RWPE2 (cell line): ENCODE measurements around the gene HYAL1.

Source experiments
- ATAC-seq: fragments of 200-7000 bp; cut with Tn5 transposase; 3 replicates; pipeline ENCODE4 v1.9.1; 2021; ENCODE audit warnings: low read depth
- DNase-seq: peaks from one replicate; pipeline ENCODE4 v3.0.0-alpha.2; 2020; ENCODE audit warnings: low spot score
- H3K27ac ChIP-seq: fragments of 450-650 bp; 2 replicates; pipeline ENCODE4 v1.5.1; 2017; ENCODE audit warnings: mild to moderate bottlenecking; ENCODE audit not compliant: poor library complexity, severe bottlenecking
- H3K27me3 ChIP-seq: fragments of 250-450 bp; sonication (Bioruptor Pico); 2 replicates; pipeline ENCODE4 v1.5.1; 2021; ENCODE audit warnings: mild to moderate bottlenecking, moderate library complexity; ENCODE audit not compliant: insufficient read depth, poor library complexity, severe bottlenecking
- H3K36me3 ChIP-seq: fragments of 250-450 bp; sonication (Bioruptor Pico); 2 replicates; pipeline ENCODE4 v1.5.1; 2020; ENCODE audit warnings: low read depth, mild to moderate bottlenecking, moderate library complexity
- H3K4me1 ChIP-seq: fragments of 250-450 bp; sonication (Bioruptor Pico); 2 replicates; pipeline ENCODE4 v1.5.1; 2021; ENCODE audit warnings: mild to moderate bottlenecking, moderate library complexity; ENCODE audit not compliant: insufficient read depth, poor library complexity, severe bottlenecking
- H3K4me3 ChIP-seq: fragments of 250-450 bp; sonication (Bioruptor Pico); 2 replicates; pipeline ENCODE4 v1.5.1; 2021; ENCODE audit warnings: mild to moderate bottlenecking, moderate library complexity; ENCODE audit not compliant: severe bottlenecking
- H3K9me3 ChIP-seq: fragments of 250-450 bp; sonication (Bioruptor Pico); 2 replicates; pipeline ENCODE4 v1.5.1; 2021; ENCODE audit warnings: mild to moderate bottlenecking, moderate library complexity; ENCODE audit not compliant: severe bottlenecking
- CTCF ChIP-seq: fragments of 450-650 bp; IDR thresholded peaks from one replicate; pipeline ENCODE4 v1.5.1; 2017; ENCODE audit warnings: mild to moderate bottlenecking, moderate library complexity; ENCODE audit not compliant: poor library complexity, severe bottlenecking

The HYAL1 gene

GRCh38 chr3:50350213-50350526 lies 46.8 kb upstream of the HYAL1 start:
- peak overlapping the region; percentile 53 for H3K27ac ChIP-seq
- H3K9me3 ChIP-seq, result no peaks in the 10 kb centered on the region
- no peak for ATAC-seq
- H3K27me3 ChIP-seq, result no peaks in the 10 kb centered on the region
- peak overlapping the region; percentile 80 for H3K4me3 ChIP-seq
- peaks cover 12% of the 10 kb centered on the region; the same call in 1 of the 2 replicates for H3K36me3 ChIP-seq
- DNase-seq, result no peak
- no peak for TF ChIP-seq CTCF
- H3K4me1 ChIP-seq, result no peaks in the 10 kb centered on the region

GRCh38 chr3:50347187-50347813 lies 43.9 kb upstream of the HYAL1 start:
- H3K4me3 ChIP-seq, result no peak overlapping the region
- DNase-seq, result no peak
- no peaks in the 10 kb centered on the region for H3K27me3 ChIP-seq
- TF ChIP-seq CTCF, result peak; percentile 84
- peaks cover 5% of the 10 kb centered on the region; the same call in 1 of the 2 replicates for H3K36me3 ChIP-seq
- H3K27ac ChIP-seq, result no peak overlapping the region
- no peaks in the 10 kb centered on the region for H3K9me3 ChIP-seq
- H3K4me1 ChIP-seq, result no peaks in the 10 kb centered on the region
- ATAC-seq, result no peak

GRCh38 chr3:50345586-50346234 lies 42.3 kb upstream of the HYAL1 start, which contains the start of gene ZMYND10:
TSS of gene ZMYND10 (minus strand) at chr3:50345732. CDS start at chr3:50345579, 153 bp downstream.
- H3K4me3 ChIP-seq, result peak within 1 kb of the TSS; percentile 16
- no peak for DNase-seq
- H3K27me3 ChIP-seq, result no peaks in the 10 kb centered on the region

GRCh38 chr3:50345008-50345407 lies 41.6 kb upstream of the HYAL1 start:
- DNase-seq (no peak), ATAC-seq (no peak)
- no peaks in the 10 kb centered on the region for H3K27me3 ChIP-seq
- H3K4me1 ChIP-seq, result peaks cover 6% of the 10 kb centered on the region
- no peak for TF ChIP-seq CTCF
- H3K4me3 ChIP-seq, result no peak overlapping the region
- peaks cover 5% of the 10 kb centered on the region; the same call in 1 of the 2 replicates for H3K36me3 ChIP-seq
- H3K27ac ChIP-seq, result no peak overlapping the region
- no peaks in the 10 kb centered on the region for H3K9me3 ChIP-seq

More at GRCh38 chr3:50345586-50346234, 42.3 kb upstream of the HYAL1 start, which contains the start of gene ZMYND10:
- no peak for TF ChIP-seq CTCF
- peaks cover 5% of the 10 kb centered on the region; the same call in 1 of the 2 replicates for H3K36me3 ChIP-seq
- no peaks in the 10 kb centered on the region for H3K9me3 ChIP-seq
- no peak within 1 kb of the TSS for H3K27ac ChIP-seq
- peaks cover 3% of the 10 kb centered on the region for H3K4me1 ChIP-seq
- ATAC-seq, result peak; percentile 48
